T1000 (cell line): Measurements from ENCODE around the gene TCF7L2.
A peak's percentile ranks its signal among the peaks of the same experiment; 100 is the strongest.

Experiments
- DNase-seq: peaks from one replicate; lab custom pipeline; 2025; ENCODE audit warnings: mixed read lengths; lab: John Stamatoyannopoulos, UW

TCF7L2 gene

DNA sequence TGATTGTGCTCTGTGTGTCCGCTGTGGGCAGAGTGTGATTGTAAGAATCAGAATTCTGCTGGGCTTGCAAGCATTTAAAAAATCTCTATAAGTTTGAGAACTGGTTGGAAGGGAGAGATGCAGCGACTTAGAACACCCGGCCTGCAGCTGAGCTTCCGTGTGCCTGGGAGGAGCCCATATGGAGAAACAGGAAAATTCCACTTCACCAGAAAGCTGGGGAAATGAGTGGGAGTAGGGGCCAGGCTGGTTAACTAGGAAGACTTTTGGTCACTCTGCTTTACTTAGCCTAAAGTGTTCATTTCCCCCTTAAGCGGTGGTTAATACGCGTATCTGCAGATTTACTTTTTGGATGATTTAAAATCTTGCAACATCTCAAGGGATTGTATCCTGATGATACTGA lies 72.2 kb downstream of the TCF7L2 start:
- no peak for DNase-seq

DNA sequence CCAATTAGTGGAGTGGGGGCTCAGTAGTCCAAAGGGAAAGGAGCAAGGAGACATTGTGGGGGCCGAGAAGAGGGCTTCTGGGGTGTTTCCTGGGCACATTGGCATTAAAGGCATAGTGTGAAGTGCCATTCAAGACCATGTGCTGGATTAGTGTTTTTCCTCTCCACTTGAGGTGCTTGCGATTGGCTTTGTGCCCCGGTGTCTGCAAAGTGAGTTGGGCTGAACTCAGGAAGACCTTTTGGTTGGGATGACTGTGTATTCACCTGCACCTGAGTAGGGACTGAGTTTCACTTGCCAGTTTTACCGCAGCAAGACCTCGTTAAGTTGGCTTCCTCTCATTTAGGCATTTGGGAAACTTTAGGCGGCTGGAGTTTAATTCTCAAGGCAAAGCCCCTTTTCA lies 73.0 kb downstream of the TCF7L2 start:
- no peak for DNase-seq

DNA sequence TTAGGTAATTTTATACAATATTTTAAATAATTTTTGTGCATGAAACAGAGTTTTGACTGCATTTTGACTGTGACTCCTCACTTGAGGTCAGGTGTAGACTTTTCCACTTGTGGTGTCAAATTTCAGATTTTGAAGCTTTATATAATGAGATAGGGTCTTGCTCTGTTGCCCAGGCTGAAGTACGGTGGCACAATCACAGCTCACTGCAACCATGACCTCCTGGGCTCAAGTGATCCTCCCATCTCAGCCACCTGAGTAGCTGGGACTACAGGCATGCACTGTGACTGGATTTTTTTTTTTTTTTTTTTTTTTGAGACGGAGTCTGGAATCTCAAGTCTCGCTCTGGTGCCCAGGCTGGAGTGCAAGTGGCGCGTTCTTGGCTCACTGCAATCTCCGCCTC lies 74.9 kb downstream of the TCF7L2 start:
- no peak for DNase-seq

DNA sequence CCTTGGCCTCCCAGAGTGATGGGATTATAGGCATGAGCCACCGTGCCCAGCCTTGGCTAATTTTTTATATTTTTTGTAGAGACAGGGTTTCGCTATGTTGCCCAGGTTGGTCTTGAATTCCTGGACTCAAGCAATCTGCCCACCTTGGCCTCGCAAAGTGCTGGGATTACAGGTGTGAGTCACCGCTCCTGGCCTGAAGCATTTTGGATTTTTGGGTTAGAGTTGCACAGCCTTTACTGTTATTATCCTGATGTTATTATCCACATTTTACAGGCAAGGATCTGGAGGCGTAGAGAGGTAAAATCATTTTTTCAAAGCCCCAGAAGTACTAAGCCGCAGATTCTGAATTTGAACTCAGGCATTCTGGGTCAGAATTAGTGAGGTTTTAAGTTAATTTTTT lies 75.4 kb downstream of the TCF7L2 start:
- DNase-seq, result no peak

DNA sequence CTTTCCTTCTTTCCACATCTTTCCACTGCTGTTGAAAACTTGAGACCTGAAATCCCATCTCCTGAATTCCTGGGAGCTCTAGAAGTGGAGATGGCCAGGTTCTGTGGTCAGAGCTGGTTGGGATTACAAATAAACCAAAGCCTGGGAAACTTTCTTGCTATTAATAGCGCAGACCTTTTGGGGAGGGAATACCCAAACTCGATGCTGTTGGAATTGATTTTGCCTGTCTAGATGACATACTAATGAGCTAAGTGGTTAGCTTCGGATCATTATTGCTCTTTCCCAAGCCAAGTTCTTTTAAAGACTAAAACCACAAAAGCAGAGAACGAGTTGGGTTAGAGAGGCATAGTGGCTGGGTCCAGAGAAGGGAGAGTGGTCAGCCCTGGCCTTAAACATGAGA lies 76.6 kb downstream of the TCF7L2 start:
- DNase-seq, result no peak

DNA sequence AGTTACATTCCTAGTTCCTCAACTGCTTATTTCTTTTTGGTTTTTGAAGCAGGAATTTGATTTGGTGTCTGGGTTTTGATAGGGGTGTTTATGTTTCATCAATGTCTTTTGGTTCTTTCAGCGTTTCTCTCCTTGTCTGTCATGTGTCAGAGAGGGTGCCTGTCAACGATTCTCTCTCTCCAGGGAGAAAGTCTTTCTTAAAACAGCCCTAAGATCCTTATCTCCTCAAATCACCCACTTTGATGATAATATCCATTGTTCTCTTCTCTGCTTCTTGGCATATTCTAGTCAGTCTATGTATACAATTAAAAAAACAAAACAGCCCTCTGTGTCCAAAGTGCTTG lies 77.2 kb downstream of the TCF7L2 start:
- DNase-seq, result no peak

DNA sequence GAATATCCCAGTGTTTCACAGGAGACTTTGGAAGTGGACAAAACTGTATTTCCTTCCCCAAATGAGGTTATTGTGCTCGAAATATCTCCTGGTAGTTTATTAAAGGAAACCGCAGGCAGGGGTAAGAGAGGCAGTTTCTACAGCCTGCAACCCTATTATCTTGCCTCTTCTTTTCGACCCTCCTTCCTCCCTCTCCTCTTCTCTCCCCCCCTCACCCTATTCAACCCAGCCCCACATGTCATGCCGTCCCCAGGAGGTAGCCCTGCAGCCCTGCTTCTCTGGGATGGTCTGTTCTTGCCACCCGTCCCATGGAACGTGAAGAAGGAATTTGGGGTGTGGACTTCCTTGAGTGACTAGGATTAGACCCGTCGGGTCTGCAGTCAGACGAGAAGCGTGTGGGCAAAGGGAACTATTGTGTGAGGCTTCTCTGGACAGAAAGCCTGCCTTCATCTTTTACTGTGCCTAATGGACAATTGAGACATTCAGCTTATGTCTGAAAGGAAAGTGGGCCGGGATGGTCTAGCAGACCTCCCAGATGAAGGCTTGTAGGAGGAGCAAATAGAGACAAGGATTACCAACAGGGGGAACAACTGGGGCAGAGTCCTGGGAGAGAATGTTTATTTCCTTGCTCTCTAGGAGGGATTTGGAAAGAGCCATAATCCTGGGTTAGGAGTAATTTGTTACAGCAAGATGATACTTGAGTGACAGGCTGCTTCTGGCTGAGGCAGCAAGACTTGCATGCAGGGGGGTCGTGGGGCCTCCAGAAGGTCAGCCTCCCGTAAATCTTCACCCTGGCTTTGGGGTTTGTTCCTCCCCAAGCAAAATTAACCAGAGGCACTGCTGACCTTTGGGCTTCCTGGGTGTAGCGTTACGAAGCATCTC lies 77.8 kb downstream of the TCF7L2 start:
- DNase-seq, result no peak

DNA sequence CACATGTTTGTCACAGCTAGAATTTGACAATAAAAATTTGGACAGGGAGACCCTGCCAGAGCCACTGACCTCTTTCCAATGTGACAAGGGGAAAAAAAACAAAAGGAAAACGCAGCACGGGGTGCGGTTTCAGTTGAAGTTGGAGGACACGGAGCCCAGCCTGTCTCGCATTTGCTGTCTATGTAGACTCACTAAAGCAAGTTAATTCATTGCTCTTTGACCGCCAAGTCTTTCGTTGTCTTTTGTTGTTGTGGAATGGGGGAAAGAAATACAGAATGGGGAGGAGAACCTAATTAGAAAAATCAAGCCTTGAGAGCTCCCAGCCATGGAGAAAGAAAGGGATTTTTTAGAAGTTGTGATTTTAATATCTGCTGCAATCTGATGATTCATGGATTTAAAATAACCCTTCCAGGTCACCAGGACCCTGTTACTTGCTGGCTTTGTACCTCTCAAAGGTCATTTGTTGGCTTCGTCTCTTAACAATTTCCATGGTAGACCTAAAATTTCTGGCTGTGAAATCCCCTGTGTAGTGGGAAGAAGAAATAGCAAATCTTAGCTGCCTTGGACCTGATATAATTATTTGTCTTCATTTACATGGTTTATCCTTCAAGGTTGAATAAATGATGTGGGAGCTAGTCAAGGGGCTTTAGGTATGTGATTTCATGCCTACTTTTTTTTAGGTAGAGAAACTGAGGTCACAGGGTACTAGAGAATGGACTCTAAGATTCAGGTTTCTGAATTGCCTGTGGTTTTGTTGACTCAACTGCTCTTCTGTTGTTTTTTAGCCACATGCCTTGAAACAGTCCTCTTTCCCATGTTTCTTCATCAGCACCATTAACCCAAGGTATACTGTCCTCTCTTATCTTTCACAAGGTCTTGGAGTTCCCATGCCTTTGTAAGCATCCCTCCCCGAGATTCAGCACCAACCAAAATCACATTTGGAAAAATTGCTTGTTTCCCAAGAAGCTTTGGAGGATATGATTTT lies 78.7 kb downstream of the TCF7L2 start:
- no peak for DNase-seq

DNA sequence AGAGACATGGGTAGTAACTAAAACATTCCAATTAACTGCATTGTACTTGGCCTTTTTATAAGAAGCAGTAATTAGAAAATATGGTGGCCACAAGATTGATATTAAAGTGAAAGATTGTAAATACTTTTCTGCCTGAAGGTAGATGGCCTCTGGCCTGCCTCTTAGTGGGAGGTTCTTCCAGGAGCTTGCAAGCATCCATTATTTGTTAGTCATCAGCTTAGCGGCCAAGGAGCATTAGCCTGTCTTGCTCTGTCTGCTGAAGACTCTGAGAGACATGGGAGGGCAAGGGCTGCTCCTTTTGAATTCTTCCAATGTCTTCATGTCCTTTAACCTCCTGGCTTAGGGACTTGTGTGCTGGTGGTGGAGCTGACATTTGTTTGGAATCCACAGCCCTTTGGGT lies 80.4 kb downstream of the TCF7L2 start:
- DNase-seq, result peak; percentile 14

DNA sequence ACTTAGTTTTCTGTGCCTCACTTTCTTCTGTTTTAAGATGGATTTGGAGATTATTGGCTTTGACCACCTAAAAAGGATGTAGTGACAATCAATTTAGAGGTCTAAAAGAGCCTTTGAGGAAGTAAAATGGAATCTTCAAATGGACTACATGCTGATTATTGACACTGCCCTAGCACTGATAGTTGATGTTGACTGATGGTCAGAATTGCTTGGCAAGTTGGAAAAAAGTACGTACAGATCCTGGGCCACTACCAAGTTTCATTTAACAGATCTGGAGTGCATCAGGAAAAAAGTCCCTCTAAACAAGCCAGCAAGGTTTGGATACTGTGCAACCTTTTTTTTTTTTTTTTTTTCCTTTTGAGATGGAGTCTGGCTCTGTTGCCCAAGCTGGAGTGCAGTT lies 81.1 kb downstream of the TCF7L2 start:
- DNase-seq, result no peak

DNA sequence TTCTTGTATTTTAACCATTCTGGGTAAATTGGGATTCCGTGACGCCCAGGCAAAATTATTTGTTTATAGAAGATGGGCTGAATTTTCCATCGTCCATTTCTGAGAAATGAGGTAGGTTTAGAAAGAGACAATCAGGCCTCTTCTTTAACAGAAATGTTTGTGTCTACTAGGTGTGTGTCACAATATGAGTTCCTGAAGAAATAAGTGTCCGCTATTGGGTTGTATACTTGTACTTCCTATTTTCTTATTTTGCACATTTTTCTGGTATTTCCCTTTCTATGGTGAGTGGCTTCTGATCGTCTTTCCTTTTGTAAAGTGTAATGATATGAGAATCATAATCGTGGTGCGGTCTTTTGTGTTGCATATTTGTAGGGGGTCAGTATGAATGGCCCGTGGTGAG lies 83.9 kb downstream of the TCF7L2 start:
- no peak for DNase-seq

DNA sequence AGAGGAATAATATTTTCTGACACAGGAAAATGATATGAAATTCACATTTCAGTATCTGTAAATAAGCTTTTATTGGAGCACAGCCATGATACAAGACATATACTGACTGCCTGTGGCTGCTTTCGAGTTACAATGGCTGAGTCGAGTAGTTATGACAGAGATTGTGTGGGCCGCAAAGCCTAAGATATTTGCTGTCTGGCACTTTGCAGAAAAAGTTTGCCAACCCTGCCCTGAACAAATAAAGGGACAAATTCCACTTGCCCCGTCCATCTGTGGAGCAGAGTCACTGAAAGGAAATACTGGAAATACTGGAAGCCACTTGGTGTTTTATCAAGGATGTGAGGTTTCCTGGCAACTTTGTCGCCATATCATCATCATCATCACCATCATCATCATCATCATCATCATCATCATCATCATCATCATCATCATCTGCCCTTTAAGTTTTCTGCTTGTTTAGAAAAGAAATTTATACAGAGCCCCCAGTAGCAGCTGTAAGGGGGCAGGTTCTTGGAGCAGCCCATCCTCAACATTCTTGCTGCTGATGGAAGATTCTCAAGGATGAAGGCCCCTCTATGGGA lies 85.8 kb downstream of the TCF7L2 start:
- no peak for DNase-seq

DNA sequence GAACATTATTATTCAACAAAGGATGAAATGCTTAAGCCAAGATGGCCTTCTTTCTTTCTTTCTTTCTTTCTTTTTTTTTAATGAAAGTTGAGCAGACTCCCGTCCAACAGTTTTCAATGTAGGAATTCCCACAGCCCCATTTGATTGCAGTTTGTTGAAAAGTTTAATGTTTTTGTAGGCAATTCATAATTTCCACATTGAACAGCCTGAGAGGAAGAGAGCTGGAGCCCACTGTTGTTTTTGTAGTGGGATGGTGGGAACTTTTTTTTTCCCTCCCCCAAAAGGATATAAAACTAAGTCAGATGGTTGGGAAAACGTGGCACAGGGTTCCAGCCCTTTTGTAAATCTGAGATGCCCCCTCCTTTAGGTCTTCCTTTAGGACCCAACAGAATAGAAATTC lies 86.6 kb downstream of the TCF7L2 start:
- no peak for DNase-seq

DNA sequence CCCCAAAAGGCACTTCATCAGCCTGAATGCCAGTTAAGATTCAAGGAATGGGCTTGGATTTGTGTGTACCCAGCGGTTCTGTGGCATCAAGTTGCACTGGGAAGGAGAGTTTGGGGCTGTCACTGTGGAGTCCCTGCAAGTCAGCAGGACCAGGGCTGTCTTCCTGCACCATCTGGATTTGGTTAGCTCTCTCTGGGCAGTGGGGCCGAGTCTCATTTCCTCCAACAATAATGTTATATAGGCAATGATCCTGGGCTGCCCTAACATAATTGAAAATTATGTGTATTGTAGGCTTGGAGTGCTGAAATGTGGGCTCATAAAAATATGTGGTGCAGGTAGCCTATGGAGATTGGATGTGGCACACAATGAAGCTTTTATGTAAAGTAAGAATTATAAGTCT lies 87.2 kb downstream of the TCF7L2 start:
- no peak for DNase-seq

DNA sequence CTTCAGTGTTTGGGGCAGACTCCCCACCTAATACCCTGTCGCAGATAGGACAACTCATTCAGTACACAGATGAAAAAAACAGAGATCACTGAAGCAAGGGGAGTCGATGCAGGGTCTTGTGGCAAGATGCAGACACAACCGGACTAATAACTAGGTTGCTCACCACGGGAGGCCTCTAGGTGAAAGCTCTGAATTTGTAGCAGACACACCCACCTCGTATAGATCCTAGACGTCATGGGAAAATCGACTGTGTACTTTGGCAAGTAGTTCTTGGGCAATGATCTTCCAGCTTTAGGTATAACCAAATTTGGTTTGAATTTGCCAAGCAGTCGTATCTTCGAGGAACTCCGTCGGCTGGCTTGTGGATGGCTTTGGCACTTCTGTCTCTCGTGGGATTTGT lies 88.1 kb downstream of the TCF7L2 start:
- DNase-seq, result no peak

DNA sequence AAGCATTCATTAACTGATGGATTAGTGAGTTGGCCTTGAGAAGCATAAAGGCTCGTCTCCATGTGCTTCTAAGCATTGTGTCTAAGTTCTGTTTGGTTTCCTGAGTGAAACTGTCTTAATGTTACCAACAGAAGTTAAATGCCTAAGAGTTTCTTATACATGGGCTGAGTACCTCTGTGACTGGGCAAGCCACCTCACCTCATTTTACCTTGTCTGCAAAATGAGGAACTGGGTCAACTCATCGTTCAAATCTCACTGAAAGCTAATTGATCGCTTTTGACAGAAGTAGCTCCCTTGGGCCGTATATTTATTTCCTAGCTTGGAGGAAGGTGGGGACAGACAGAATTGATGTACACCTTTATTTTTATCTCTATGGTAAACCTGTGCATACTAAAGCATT lies 88.9 kb downstream of the TCF7L2 start:
- DNase-seq, result no peak

DNA sequence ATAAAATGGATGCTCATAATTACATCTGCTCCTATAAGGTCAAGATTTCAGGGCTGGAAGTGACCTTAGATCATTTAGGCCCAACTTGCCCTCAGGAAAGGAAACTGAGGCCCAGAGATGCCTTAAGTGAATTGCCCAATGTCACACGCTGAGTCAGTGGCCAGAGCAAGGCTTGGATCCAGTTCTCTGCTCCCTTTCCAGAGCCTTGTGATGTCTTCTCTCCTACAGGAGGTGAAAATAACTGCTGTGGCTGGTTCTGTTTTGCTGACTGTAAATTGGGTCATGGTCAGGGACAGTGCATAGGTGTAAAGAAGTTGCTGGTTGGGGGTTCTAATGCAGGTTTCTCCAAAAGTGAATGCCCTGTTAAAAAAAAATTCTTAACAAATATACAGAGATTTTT lies 91.3 kb downstream of the TCF7L2 start:
- DNase-seq, result no peak

DNA sequence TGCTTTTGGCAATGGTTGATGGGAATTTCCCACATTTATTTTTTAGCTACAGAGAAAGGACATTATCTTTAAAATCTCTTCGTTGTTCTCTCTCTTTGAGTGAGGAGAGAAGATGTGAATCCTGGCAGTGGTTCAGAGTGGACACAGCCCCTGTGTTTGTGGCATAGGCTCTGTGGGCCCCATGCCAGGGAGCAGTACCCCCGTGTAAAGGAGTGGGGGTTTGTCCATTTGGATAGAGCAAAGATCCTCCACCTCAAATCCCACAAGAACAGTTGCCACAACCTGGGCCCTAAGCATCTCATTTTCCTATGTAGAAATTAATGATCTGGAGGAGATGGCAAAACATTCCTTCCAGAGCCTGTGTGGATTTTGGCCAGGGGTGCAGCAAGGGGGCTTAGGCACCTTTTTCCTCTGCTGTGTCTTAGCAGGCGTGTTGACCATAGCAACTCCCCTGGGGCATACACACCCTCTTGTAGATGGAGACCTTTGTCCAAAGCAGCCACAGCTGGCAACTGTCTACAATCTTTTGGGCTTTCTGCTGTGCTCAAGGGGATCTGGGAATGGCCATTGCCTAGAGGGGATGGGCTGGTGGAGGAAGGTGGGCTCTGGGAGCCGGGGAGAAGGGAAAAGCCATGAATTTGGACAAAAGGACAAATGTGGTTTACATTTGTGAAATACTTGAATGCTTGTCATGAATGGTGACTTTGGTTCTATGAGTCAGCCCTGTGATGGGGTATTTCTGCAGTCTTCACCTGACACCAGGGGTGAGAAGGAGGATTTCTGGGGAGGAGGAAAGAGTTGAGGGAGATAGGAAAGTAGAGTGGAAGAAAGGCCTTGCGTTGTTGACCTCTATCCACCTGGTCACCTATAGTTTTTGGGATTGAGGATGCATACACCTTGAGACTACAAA lies 92.0 kb downstream of the TCF7L2 start:
- DNase-seq, result no peak

DNA sequence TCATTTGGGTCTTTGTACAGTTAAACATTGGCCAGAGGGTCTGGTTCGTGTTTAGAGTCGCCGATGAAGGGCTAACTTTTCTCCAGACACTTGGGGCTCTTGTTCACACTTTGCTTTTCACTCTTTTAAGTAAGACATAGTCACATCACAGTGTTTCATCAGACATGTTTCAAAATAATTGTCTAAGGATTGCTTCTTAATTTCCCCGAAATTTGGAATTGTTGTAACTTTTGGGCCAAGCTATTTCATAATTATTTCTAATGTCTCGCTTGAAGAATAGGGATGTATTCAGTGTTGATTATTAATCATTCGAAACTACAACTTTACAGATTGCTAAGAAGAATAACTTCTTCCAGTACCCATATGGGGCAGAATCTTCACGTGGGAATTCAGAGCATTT lies 92.8 kb downstream of the TCF7L2 start:
- DNase-seq, result no peak

DNA sequence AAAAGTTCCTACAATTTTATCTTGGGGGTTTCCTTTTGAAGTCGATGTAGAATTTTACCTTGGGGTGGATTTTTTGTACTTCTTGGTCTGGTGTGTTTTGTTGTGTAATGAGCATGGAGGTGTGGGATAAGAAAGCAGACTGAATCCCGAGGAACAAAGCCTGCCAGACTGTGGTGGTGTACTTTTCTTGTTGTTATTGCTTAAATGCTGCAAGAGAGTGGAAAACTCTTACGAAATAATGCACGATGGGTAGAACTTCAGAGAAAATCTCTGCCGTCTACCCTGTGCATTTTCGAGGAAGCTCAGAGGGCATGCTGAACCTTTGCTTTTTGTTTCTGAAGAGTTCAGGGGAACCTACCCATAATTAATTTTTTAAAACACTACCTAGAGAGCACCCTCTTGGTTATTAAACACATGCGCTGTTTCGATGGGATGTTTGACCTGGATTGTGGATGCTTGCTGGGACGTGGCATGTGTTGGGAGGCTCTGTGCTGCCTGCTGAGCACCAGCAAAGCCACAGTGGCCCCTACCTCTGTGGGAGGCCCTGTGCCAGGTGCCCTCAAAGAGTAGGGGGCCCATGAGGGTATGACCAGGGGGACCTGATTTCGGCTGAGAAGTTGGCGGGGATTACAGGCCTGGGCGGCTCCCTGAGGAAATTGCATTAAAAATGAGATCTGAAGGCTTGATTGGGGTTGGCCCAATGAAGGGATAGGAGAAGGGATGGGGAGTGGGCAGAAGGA lies 94.1 kb downstream of the TCF7L2 start:
- DNase-seq, result no peak
